ENCODE results near the gene CACNA1C. TPM values are rescaled to one million over a fixed set of nuclear protein-coding genes. Genes with fewer than 3 reads are reported as not detected.

The CACNA1C gene
- total and polyA plus RNA-seq, 8 donors = 0.31 to 55.8 (median 7.2) TPM

GRCh38 chr12:2561367-2561766 lies 508.6 kb downstream of the CACNA1C start:
- no peaks in the 10 kb centered on the region for H3K27me3 ChIP-seq
- WGBS, 5 donors = 75 to 86% (median 80%) methylated on average over 10 of the region's 10 CpGs
- TF ChIP-seq POLR2AphosphoS5 (IDR thresholded peaks at IDR 0.05) = no peak
- H3K36me3 ChIP-seq = peaks cover 0 to 24% (median 3%) of the 10 kb centered on the region in 4 donors
- no peak overlapping the region for H3K27ac ChIP-seq
- no peaks in the 10 kb centered on the region for H3K9me3 ChIP-seq
- intact Hi-C loops (cut with DNase I; ENCODE audit: low total_unique reads) = no loop called here
- H3K4me3 ChIP-seq = no peak overlapping the region
- no peak for DNase-seq
- no peaks in the 10 kb centered on the region for H3K4me1 ChIP-seq

- TF ChIP-seq CTCF (IDR thresholded peaks at IDR 0.05) (no peak), POLR2A (IDR thresholded peaks at IDR 0.05) (no peak), EP300 (IDR thresholded peaks at IDR 0.05) (no peak), POLR2AphosphoS5 (IDR thresholded peaks at IDR 0.05) (no peak)
- no peaks in the 10 kb centered on the region for H3K9me3 ChIP-seq
- H3K4me3 ChIP-seq = no peak overlapping the region
- no peak for DNase-seq
- no peak overlapping the region for H3K27ac ChIP-seq
- no peaks in the 10 kb centered on the region for H3K27me3 ChIP-seq
- intact Hi-C loops (cut with DNase I; ENCODE audit: low total_unique reads) = no loop called here
- H3K4me1 ChIP-seq = no peaks in the 10 kb centered on the region
- WGBS, 5 donors = 36 to 47% (median 45%) methylated on average over 3 of the region's 3 CpGs
- peaks cover 0 to 13% (median 0%) of the 10 kb centered on the region in 4 donors for H3K36me3 ChIP-seq
These were observed 509.6 kb downstream of the CACNA1C start for GRCh38 chr12:2562400-2562799.

GRCh38 chr12:2563709-2564108 lies 510.9 kb downstream of the CACNA1C start:
- intact Hi-C loops (cut with DNase I; ENCODE audit: low total_unique reads) = no loop called here
- Histone ChIP-seq H3K4me1 (no peaks in the 10 kb centered on the region), H3K27ac (no peak overlapping the region), H3K36me3 (peaks cover 0 to 4% (median 0%) of the 10 kb centered on the region in 4 donors), H3K9me3 (no peaks in the 10 kb centered on the region), H3K27me3 (no peaks in the 10 kb centered on the region), H3K4me3 (no peak overlapping the region)
- TF ChIP-seq EP300 (IDR thresholded peaks at IDR 0.05) (no peak), CTCF (IDR thresholded peaks at IDR 0.05) (no peak), POLR2AphosphoS5 (IDR thresholded peaks at IDR 0.05) (no peak), POLR2A (IDR thresholded peaks at IDR 0.05) (no peak)
- whole genome bisulfite sequencing, 5 donors = 83 to 89% (median 85%) methylated on average over 6 of the region's 6 CpGs
- no peak for DNase-seq

GRCh38 chr12:2566161-2566560 lies 513.4 kb downstream of the CACNA1C start:
- H3K27me3 ChIP-seq = no peaks in the 10 kb centered on the region
- no peak for DNase-seq
- 94 to 97% (median 94%) methylated on average over 12 of the region's 12 CpGs for WGBS, 5 donors
- H3K4me3 ChIP-seq = no peak overlapping the region
- no peak for TF ChIP-seq CTCF (IDR thresholded peaks at IDR 0.05)
- no peak for TF ChIP-seq POLR2A (IDR thresholded peaks at IDR 0.05)
- TF ChIP-seq EP300 (IDR thresholded peaks at IDR 0.05) = no peak
- no peak for TF ChIP-seq POLR2AphosphoS5 (IDR thresholded peaks at IDR 0.05)
- peaks cover 0 to 3% (median 0%) of the 10 kb centered on the region in 4 donors for H3K36me3 ChIP-seq
- no peaks in the 10 kb centered on the region for H3K9me3 ChIP-seq
- H3K4me1 ChIP-seq = no peaks in the 10 kb centered on the region
- H3K27ac ChIP-seq = no peak overlapping the region
- intact Hi-C loops (cut with DNase I; ENCODE audit: low total_unique reads) = no loop called here

- intact Hi-C loops (cut with DNase I; ENCODE audit: low total_unique reads) = no loop called here
- peaks cover 0 to 3% (median 0%) of the 10 kb centered on the region in 4 donors for H3K36me3 ChIP-seq
- no peaks in the 10 kb centered on the region for H3K4me1 ChIP-seq
- no peak for DNase-seq
- 85 to 100% (median 95%) methylated on average over 3 to 4 of the region's 4 CpGs for WGBS, 5 donors
- no peaks in the 10 kb centered on the region for H3K27me3 ChIP-seq
- no peak overlapping the region for H3K27ac ChIP-seq
- no peak for TF ChIP-seq POLR2AphosphoS5 (IDR thresholded peaks at IDR 0.05)
- no peak for TF ChIP-seq POLR2A (IDR thresholded peaks at IDR 0.05)
- H3K4me3 ChIP-seq = no peak overlapping the region
- no peaks in the 10 kb centered on the region for H3K9me3 ChIP-seq
These were observed 514.9 kb downstream of the CACNA1C start for GRCh38 chr12:2567711-2568110.
